Measurements from ENCODE around the gene KRT78. TPM values are rescaled to one million over a fixed set of nuclear protein-coding genes. Genes with fewer than 3 reads are reported as not detected.

KRT78 gene
- total RNA-seq, 1 experiment from 2014 or later = not detected

GRCh38 chr12:52831251-52831650 is 17.5 kb downstream of the KRT78 start:
- CTCF ChIA-PET = interaction anchor here (0.6 kb wide), 2 partner anchors 108 to 453 kb away, joined by 4 to 5 read pairs; no protein-coding TSS in a partner anchor

DNA sequence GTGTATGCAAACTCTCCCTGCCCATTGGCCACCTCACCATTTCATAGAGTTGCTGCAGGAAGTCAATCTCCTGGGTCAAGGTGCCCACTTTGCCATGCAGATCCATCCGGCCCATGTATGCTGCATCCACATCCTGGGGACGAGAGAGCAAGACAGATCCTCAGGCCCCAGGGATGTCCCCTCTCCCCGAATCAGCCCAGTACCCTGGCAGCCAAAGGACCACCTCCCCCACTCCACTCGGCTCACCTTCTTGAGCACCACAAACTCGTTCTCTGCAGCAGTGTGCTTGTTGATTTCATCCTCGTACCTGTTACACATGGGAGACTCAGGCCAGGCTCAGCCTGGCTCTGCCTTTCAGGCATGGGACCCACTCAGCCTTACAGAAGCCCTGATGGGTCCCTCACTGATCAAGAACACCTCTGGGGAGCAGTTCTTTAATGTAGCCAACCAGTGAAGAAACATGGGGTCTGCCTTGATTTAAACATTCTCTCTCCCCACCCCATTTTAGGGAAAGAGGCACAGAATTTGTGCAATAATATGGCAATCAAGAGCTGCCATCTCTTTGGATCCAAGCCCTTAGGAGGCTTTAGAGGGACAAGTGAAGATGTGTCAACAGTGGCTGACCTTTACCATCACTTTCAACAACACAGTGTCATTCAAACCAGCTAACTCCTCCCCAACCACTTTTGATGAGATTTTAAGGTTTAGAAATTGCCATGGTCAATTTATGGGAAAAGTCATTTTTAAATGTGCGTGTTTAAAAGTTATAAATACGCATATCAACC is 18.6 kb downstream of the KRT78 start:
- Mint-ChIP-seq H3K9me3 (ENCODE audit: unreplicated experiment) (no peaks in the 10 kb centered on the region), H3K27ac (ENCODE audit: low read depth, unreplicated experiment) (no peak overlapping the region), H3K27me3 (ENCODE audit: insufficient read depth, unreplicated experiment) (peaks cover 22% of the 10 kb centered on the region), H3K4me1 (ENCODE audit: insufficient read depth, unreplicated experiment) (no peaks in the 10 kb centered on the region), H3K4me3 (ENCODE audit: unreplicated experiment) (no peak overlapping the region), H3K36me3 (ENCODE audit: insufficient read depth, unreplicated experiment) (no peaks in the 10 kb centered on the region)
- BruUV-seq (replicated peaks) = no TSS peak
- TF ChIP-seq CTCF (IDR thresholded peaks at IDR 0.05; ENCODE audit: unreplicated experiment) = no peak
- ChIA-PET CTCF (no interaction called here), POLR2A (no interaction called here)
- no peak for DNase-seq (ENCODE audit: unreplicated experiment)
- intact Hi-C loops (cut with micrococcal nuclease) = no loop called here

More at GRCh38 chr12:52831251-52831650, 17.5 kb downstream of the KRT78 start:
- Mint-ChIP-seq H3K9me3 (ENCODE audit: unreplicated experiment) (no peaks in the 10 kb centered on the region), H3K27me3 (ENCODE audit: insufficient read depth, unreplicated experiment) (peaks cover 22% of the 10 kb centered on the region), H3K4me1 (ENCODE audit: insufficient read depth, unreplicated experiment) (no peaks in the 10 kb centered on the region), H3K36me3 (ENCODE audit: insufficient read depth, unreplicated experiment) (no peaks in the 10 kb centered on the region), H3K27ac (ENCODE audit: low read depth, unreplicated experiment) (no peak overlapping the region), H3K4me3 (ENCODE audit: unreplicated experiment) (no peak overlapping the region)
- intact Hi-C loops (cut with micrococcal nuclease) = no loop called here
- no peak for DNase-seq (ENCODE audit: unreplicated experiment)
- TF ChIP-seq CTCF (IDR thresholded peaks at IDR 0.05; ENCODE audit: unreplicated experiment) = no peak
- no TSS peak for BruUV-seq (replicated peaks)
- POLR2A ChIA-PET = no interaction called here

GRCh38 chr12:52828591-52829021 is 20.2 kb downstream of the KRT78 start:
- no peak overlapping the region for H3K4me3 Mint-ChIP-seq (ENCODE audit: unreplicated experiment)
- H3K36me3 Mint-ChIP-seq (ENCODE audit: insufficient read depth, unreplicated experiment) = no peaks in the 10 kb centered on the region
- ChIA-PET CTCF (no interaction called here), POLR2A (interaction anchor here (1.6 kb wide), 1 partner anchor 10 kb away, joined by 3 read pairs; no protein-coding TSS in a partner anchor)
- H3K27me3 Mint-ChIP-seq (ENCODE audit: insufficient read depth, unreplicated experiment) = peaks cover 22% of the 10 kb centered on the region
- no peaks in the 10 kb centered on the region for H3K9me3 Mint-ChIP-seq (ENCODE audit: unreplicated experiment)
- BruUV-seq (replicated peaks) = no TSS peak
- no peak overlapping the region for H3K27ac Mint-ChIP-seq (ENCODE audit: low read depth, unreplicated experiment)
- no peaks in the 10 kb centered on the region for H3K4me1 Mint-ChIP-seq (ENCODE audit: insufficient read depth, unreplicated experiment)
- DNase-seq (ENCODE audit: unreplicated experiment) = no peak
- TF ChIP-seq CTCF (IDR thresholded peaks at IDR 0.05; ENCODE audit: unreplicated experiment) = no peak
- intact Hi-C loops (cut with micrococcal nuclease) = no loop called here

DNA sequence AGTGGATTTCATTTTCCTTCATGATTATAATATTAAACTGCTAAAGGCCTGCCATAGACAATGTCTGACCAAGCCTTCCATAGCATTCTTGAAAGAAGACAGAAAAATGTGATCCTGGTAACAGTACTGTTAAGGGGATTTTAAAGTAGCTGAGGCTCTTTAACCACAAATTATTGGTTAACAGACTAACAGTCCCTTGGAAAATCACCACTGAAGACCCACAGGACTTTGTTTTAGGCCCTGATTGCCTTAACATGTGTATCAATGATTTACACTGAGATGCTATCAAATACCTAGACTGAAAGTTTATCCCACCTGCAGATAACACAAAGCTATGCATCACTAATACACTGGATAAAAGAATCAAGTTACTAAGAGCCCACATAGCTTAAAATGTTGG is 20.6 kb downstream of the KRT78 start:
- Mint-ChIP-seq H3K9me3 (ENCODE audit: unreplicated experiment) (no peaks in the 10 kb centered on the region), H3K27me3 (ENCODE audit: insufficient read depth, unreplicated experiment) (peaks cover 20% of the 10 kb centered on the region), H3K36me3 (ENCODE audit: insufficient read depth, unreplicated experiment) (no peaks in the 10 kb centered on the region), H3K4me3 (ENCODE audit: unreplicated experiment) (no peak overlapping the region), H3K4me1 (ENCODE audit: insufficient read depth, unreplicated experiment) (no peaks in the 10 kb centered on the region), H3K27ac (ENCODE audit: low read depth, unreplicated experiment) (no peak overlapping the region)
- DNase-seq (ENCODE audit: unreplicated experiment) = no peak
- ChIA-PET CTCF (no interaction called here), POLR2A (interaction anchor here (1.6 kb wide), 1 partner anchor 10 kb away, joined by 3 read pairs; no protein-coding TSS in a partner anchor)
- intact Hi-C loops (cut with micrococcal nuclease) = no loop called here
- no TSS peak for BruUV-seq (replicated peaks)
- TF ChIP-seq CTCF (IDR thresholded peaks at IDR 0.05; ENCODE audit: unreplicated experiment) = no peak

Data from MCF 10A (cell line).